Hypothalamus (tissue), 51 donors: ENCODE data around the gene KRT6B.
A peak's percentile ranks its signal among the peaks of the same experiment; 100 is the strongest.
"Not testable (repeated sequence)": the region's sequence is repeated elsewhere in the genome, so short reads cannot be mapped to it uniquely, and the experiment has no call there.

Experiments
- DNase-seq, 51 donors: peaks; one replicate each; lab custom pipeline; 2025; lab: John Stamatoyannopoulos, UW

The KRT6B gene

DNA sequence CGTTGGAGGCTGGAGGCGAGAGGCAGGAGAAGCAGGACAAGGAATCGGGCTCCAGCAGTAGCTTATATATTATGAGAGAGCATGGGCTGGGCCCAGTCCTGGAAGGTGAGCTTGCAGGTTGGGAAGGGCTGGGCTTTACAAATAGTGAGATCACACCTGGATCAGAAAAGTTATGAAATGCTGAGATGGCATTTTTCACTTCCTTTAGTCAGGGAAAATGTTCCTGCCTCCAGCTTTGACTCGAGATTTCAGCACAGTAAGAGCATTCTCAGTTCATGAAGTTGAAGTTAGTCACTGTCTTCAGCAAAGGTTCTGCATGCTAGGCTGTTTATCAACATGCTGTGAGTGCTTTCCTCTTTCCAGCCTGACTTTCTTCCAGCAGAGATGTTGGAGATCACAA is 21.8 kb upstream of the KRT6B start, which contains the start of gene KRT6C:
Gene KRT6C, minus strand, starts transcription at position 38 of the 400 bp plus-strand sequence. CDS start 68 bp downstream, outside the sequence.
- no peak for DNase-seq

GRCh38 chr12:52469853-52470252 is 17.9 kb upstream of the KRT6B start:
- DNase-seq, result no peak

DNA sequence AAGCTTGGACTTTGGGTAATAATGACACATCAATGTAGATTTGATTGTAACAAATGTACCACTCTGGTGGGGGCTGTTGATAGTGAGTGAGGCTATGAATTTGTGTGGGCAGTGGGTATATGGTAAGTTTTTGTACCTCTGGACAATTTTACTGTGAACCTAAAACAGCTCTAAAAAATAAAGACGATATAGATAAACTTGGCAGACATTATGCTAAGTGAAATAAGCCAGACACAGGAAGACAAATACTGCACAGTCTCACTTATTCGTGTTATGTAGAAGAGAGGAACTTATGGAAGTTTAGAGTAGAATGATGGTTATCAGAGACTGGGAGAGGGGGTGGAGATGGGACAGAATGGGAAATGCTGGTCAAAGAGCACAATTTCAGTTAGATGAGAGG is 13.0 kb upstream of the KRT6B start:
- no peak for DNase-seq

DNA sequence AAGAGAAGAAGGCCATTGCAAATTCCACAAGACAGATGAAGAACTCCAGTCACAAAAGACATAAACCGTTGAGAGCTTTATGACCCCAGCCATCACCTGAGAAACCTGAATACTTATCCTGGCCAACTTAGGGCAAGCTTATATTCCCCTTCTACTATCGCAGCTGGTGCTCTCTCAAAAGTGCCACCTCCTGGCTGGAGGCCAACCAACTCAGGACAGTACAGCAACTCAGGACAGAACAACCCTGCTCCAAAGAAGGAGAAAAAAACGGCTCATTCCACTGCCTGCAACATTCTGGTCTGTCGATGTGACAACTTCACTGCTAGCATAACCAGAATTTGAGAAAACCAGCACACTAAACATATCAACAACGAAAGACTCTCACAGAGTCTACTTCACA is 9.7 kb upstream of the KRT6B start:
- no peak for DNase-seq

DNA sequence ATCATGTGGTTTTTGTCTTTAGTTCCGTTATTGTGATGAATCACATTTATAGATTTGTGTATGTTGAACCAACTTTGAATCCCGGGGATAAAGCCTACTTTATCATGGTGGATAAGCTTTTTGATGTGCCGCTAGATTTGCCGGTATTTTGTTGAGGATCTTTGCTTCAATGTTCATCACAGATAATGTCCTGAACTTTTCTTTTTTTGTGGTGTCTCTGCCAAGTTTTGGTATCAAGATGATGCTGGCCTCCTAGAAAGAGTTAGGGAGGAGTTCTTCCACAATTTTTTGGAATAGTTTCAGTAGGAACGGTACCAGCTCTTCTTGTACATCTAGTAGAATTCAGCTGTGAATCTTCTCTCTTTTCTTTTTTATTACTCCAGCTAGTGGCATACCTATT is 6.9 kb upstream of the KRT6B start:
- no peak for DNase-seq

DNA sequence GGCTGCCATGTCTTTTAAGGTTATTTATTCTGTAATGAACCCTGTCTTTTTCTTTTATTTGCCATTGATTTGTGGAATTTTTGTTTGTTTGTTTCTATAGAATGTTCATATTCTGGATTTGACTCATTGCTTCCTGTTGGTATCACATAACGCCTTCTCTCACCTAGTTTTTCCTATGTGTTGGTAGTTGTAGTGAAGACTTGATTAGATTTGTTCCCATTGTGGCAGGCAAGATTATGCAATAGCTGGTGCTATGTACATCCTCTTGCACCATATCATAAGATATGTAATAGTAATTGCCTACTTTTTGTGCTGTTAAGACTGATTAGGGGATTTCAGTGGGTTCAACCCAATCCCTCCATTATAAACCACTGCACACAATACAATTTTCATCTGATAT is 3.9 kb upstream of the KRT6B start:
- DNase-seq, result no peak

GRCh38 chr12:52454411-52455201 is 2.7 kb upstream of the KRT6B start:
- peak in 2 of 51 donors; percentile 4 to 11 for DNase-seq

GRCh38 chr12:52448228-52448627 is 3.7 kb downstream of the KRT6B start:
- no peak for DNase-seq

GRCh38 chr12:52447196-52447595 is 4.8 kb downstream of the KRT6B start:
- not testable (repeated sequence) for DNase-seq

DNA sequence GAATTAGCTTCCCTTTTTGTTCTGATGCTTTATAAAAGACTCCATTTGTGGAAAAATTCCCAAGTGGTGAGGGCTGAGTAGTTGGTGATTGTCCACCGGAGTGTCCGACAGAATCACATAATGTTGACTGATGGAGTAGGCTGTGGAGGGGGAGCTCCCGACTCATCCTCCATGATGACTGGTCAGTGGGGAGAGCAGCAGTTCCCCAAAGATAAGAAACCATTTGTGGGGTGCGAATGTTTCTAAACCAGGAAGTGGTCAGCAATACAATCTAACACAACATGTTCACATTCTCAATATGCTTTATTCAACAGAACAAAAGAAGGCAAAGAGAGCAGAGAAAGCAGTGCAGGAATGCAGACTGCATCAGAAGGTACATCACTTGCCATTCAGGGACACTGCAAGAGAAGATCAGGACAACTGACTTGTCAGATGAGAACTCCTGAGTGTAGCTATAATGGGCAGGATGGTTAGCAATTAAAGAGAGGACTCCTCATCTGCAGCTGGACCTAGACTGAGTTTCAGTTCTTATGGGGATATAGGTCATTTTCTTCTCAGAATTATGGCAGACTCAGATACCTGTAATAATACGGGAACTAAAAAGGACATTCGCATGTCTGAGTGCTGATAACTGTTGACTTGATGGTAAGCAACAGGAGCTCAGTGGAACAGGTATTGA is 5.4 kb downstream of the KRT6B start:
- no peak for DNase-seq

- DNase-seq, result no peak
Observed at GRCh38 chr12:52445876-52446275, 6.1 kb downstream of the KRT6B start.

DNA sequence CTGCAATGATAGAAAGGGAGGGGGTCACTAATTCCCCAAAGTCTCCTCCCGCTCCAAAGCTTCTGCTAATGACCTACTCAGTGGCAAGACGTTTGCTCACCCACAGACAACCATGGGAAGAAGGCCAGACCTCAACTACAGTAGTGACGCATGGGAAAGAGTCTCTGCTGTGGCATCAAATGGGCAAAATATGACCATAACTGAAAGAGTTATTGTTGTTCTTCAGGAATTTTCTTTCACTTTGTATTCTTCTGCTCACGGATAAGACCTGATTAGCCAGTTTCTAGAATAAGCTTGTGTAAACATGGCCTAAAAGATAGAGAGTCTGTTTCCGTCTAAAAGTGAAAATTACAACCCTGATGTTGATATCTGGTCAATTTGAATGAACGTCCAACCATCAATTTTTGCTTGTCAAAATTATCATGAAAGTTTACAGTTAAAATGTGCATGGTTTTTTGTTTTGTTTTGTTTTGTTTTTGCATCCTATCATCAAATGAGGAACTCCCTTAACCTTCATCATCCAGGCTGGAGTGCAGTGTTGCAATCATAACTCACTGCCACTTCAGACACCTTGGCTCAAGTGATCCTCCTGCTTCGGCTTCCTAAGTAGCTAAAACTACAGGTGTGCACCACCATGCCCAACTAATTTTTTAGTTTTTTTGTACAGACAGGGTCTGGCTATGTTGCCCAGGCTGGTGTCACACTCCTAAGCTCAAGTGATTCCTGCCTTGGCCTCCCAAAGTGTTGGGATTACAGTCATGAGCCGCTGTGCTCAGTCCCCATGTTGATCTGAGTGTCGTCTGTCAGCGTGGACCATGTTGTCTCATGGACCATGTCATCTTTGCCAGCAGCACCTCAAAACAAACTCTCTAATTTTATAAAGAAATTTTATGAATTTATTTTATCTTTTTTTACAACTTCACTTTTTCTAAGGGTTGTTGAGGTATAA is 7.0 kb downstream of the KRT6B start:
- DNase-seq, result no peak

DNA sequence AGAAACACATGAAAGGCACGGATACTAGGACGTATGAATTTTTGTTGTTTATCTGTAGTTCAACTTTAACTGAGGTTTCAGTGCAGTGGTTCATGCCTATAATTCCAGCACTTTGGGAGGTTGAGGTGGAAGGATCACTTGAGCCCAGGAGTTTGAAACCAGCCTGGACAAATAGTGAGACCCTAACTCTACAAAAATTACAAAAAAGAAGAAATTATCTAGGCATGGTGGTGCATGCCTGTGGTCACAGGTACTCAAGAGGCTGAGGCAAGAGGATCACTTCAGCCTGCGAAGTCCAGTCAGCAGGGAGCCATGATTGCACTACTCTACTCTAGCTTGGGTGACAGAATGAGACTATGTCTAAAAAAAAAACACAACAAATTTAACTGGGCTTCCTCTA is 8.0 kb downstream of the KRT6B start:
- no peak for DNase-seq

GRCh38 chr12:52442600-52443061 is 9.3 kb downstream of the KRT6B start:
- no peak for DNase-seq

GRCh38 chr12:52441320-52441911 is 10.5 kb downstream of the KRT6B start:
- DNase-seq, result no peak

- no peak for DNase-seq
Observed at GRCh38 chr12:52440821-52441319, 11.1 kb downstream of the KRT6B start.

- DNase-seq, result no peak
Observed at GRCh38 chr12:52439845-52440244, 12.1 kb downstream of the KRT6B start.

DNA sequence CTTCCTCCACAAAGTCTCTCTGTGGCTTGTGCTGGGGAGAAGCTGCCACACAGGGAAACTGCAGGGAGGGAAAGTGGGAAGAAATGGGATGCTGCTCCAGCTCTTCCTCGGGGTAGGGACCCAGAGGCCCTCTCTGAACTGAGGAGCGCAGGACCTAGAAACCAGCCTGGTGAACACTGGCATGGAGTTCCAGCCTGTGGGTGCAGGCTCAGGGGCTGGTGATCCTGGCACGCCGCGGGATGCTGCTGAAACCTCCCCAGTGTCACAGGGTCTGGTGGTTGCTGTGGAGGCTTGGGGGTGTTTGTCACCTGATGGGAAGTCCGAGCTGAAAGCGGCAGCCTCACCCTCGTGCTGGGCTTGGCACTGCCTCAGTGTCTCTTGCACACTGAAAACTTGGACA is 12.5 kb downstream of the KRT6B start:
- no peak for DNase-seq

DNA sequence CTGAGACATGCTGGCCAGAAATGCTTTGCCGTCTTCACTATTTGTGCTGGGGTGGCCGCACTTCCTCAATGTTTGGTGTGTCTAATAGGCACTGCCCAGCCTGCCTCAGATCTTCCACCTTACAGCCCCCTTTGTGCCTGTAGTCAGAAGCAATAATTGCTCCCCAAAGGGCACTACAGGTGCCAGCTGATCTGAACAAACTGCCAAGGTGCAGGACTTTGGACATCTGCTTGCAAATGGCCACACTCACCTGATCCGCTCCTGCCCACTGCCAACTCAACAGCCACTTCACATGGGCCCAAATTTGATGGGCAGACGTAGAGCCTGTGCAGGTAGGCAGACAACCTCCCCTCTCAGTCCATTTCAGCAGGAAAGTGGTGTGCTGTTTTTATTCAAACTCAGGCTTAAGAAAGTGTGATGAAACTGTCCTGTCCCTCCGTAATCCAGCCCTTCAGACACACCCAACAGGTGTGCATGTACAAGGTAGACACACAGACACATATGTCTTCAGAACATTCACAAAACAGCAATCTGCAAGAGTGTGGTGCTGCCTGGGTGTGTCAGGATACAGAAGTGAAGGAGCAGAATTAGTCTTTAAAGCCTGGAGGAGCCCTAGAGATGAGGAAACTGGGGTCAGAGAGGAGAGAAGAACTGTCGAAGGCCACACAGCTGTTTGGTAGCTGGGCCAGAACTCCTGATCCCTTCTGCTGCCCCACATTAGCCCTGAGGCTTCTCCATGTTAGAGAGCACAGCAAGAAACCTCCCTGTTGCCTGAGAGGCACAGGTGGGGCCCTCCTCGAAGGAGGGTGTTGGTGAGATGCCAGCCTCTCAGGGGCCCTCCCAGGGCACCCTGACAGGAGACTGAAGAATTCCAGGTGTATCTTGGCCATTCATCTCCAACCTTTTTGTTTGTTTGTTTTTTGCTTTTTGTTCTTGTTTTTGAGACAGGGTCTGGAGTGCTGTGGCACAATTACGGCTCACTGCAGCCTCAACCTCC is 13.3 kb downstream of the KRT6B start:
- no peak for DNase-seq
